GM12872 (cell line): ENCODE results near the gene CEP350.

Source experiments
- CTCF ChIP-seq: IDR thresholded peaks from 3 replicates; pipeline ENCODE4 v1.5.1; 2011; ENCODE audit warnings: low read depth, mild to moderate bottlenecking, low read length, moderate library complexity; ENCODE audit not compliant: insufficient read depth

CEP350 gene

DNA sequence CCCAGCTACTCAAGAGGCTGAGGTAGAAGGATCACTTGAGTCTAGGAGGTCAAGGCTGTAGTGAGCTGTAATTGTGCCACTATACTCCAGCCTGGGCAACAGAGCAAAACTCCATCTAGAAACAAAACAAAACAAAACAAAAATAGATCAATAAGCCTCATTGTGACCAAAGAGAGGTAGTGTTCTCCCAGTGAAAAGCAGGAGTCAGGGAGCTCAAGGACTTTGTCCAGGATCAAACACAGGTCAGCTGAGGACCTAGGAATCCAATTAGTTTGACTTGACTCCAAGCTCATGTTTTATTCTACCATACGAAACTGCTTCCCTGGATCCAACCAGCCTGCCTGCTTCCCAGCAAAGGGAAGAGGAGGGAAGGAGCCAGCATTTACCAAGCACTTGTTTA is 178.6 kb downstream of the CEP350 start:
- TF ChIP-seq CTCF: no peak

GRCh38 chr1:180135535-180135934 is 180.9 kb downstream of the CEP350 start:
- no peak for TF ChIP-seq CTCF

- no peak for TF ChIP-seq CTCF
Measured at GRCh38 chr1:180136331-180136967, 181.8 kb downstream of the CEP350 start.

DNA sequence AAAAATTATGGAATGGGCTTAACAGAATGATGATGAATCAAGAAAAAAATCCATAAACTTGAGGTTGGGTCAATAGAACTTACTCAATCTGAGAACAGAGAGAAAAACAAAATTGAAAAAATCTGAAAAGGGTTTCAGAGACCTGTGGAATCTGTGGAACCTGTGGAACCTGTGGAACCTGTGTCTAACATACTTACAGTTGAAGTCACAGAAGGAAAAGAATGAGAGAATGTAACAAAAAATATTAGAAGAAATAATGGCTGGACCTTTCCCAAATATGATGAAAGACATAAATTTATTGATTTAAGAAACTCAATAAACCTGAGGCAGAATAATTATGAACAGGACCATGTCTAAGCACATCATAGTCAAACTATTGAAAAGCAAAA is 182.4 kb downstream of the CEP350 start:
- TF ChIP-seq CTCF: no peak

GRCh38 chr1:180137776-180138175 is 183.2 kb downstream of the CEP350 start:
- no peak for TF ChIP-seq CTCF

DNA sequence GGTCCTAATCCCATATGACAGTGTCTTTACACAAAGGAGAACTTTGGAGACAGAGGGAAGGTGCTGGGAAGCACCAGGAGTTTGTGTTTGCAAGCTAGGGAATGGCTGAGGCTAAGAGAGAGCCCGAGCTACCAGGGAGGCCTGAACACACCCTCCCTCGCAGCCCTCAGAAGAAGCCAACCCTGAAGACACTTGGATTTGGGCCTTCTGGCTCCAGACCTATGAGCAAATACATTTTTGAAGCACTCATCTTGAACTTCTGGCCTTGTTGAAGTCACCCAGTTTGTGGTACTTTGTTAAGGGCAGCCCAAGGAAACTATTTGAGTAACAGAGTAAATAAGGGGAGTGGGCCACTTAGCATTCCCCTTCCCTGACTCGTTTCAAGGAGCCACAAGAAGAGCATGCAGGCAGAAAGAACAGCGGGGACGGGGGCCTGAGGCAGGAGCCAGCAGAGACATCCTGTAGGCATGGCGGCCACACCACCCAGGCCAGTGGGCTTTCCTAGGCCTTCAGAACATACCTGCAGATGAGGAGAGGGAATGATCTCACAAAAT is 186.8 kb downstream of the CEP350 start:
- TF ChIP-seq CTCF: no peak

DNA sequence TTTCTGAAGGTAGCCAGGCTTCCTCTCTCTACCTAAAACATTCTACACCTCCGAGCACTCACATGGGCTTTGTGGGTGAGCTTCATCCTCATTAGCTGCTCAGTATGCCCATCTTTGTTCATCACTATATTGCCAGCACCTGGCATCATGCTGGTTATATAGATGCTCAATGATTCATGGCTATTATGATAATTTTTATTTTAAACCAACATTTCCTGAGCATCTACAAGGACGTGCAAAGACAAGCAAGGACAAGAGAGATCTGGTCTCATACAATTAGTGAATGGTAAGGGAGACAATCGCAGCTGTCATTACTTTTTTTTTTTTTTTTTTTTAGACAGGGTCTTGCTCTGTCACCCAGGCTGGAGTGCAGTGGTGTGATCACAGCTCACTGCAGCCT is 188.7 kb downstream of the CEP350 start:
- TF ChIP-seq CTCF: no peak
